Suppressor macrophage treated with lipopolysaccharide for 4 hours (primary cell): ENCODE measurements around the gene CCDC196.
A peak's percentile ranks its signal among the peaks of the same experiment; 100 is the strongest.
"Not testable (repeated sequence)": the region's sequence is repeated elsewhere in the genome, so short reads cannot be mapped to it uniquely, and the experiment has no call there.

Experiments
- DNase-seq: peaks from one replicate; pipeline ENCODE4 v3.0.0-alpha.2; 2020

The CCDC196 gene

DNA sequence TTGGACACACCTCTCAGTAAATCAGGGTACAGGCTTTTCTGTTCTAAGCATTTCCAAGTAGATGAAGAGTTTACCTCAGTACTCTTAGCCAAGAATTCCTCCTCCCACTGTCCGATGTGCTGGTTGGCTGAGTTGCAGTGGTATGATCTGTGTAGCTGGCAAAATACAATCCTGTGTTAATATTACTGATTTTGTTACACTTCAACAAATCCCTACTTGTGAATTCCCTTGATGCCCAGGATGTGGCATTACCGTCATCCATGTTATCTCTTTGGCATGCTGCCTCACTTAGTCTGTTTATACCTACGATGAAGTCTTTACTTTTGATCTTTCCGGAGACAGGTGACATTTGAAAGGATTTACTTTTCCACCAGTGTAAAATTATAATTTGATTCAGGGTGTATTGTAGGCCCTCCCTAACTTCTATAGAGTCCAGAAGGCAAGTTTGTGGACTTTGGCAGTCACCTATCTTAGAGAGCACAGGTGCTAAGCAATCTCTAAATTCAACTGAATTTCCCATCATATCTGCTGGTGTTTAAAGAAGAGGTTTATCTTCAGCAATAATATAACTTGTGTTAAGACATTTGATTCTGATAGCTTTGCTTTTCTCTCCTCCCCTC, 10.1 kb downstream of the CCDC196 start:
- no peak for DNase-seq

GRCh38 chr14:66496911-66497310, 10.7 kb downstream of the CCDC196 start:
- no peak for DNase-seq

DNA sequence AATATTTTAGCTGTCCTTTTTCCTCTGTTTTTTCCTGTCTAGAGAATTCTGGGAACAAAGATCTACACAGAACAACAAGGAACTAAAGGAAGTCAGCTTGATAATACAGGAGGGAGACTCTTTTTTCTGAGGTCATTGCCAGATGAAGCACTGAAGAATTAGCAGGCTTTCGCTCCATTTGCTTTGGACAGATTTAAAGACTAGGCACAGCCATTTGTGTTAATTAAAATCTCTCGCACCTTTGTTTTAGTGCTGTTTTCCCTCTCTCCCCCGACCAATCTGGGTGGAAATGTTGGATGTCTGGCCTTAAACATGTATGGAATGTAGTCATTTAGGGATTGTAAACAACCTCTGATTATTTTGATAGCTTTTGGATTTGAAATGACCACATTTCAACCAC, 12.1 kb downstream of the CCDC196 start:
- no peak for DNase-seq

- DNase-seq: no peak
Observed at GRCh38 chr14:66501592-66501991, 15.4 kb downstream of the CCDC196 start.

- peak; percentile 36 for DNase-seq
Observed at GRCh38 chr14:66502836-66503235, 16.7 kb downstream of the CCDC196 start.

DNA sequence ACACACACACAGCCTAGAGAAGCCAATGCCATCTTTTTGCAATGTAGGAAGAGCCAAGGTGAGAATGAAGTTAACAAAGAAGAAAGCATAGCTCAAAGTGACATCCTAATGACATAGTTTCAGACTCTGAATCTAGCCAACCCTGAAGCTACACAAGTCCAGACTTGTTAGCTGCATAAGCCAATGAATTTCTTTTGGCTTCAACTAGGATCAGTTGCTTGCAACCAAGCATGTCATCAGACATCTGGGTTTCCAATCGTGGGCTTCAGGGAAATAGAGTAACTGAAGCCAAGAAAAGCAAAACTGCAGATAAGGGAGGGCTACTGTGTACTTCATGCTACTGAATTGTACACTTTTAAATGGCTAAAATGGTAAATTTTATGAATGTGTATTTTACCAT, 17.4 kb downstream of the CCDC196 start:
- no peak for DNase-seq

DNA sequence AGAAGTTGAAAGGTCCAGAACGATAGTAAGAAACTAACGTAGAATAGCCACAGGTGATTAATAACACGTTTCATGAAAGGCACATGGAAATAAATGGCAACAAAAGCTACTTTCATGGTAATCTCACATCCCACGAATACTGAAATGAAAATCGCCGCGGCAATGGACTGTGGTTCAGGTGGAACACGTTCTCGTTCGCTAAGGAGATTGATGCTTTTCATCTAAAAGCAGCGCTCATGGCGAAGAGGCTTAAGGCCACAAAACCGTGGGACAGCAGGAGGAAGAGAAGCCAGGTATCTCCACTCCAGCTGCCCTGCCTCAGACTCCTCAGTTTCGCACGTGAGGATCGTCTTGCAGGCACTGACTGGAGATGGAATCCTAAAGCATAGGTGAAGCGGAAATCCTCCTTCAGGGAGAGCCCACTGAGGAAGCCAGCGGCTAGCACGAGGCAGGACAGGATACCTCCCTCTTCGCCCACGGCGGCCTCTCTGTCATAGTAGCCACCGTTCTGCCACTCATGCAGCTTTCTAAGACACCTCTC, 21.1 kb downstream of the CCDC196 start:
- DNase-seq: no peak

GRCh38 chr14:66507722-66508546, 21.8 kb downstream of the CCDC196 start, which contains the start of gene GPHN:
TSS of gene GPHN (plus strand) at chr14:66508147.
- DNase-seq: peak; percentile 95

- no peak for DNase-seq
Observed at GRCh38 chr14:66508547-66508845, 22.3 kb downstream of the CCDC196 start.

- peak; percentile 20 for DNase-seq
Observed at GRCh38 chr14:66508846-66509621, 22.9 kb downstream of the CCDC196 start.

- no peak for DNase-seq
Observed at GRCh38 chr14:66509874-66510273, 23.7 kb downstream of the CCDC196 start.

DNA sequence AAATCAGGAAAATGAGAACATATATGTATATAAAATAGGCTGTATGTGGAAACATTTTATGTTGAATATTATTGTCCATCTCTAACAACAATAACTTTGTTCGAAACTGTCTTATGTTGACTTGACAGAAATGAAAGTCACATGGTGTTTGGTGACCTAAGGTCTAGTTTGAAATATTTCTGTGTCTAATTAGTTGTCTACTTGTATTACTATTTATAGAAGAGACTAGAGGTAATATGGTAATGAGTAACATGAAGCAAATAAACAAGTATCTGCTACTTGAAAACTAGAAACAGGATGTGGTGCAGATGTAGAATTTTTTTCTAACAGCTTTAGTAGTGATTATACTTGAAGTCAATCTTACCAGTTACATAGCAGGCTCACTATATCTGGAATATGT, 25.7 kb downstream of the CCDC196 start:
- no peak for DNase-seq

DNA sequence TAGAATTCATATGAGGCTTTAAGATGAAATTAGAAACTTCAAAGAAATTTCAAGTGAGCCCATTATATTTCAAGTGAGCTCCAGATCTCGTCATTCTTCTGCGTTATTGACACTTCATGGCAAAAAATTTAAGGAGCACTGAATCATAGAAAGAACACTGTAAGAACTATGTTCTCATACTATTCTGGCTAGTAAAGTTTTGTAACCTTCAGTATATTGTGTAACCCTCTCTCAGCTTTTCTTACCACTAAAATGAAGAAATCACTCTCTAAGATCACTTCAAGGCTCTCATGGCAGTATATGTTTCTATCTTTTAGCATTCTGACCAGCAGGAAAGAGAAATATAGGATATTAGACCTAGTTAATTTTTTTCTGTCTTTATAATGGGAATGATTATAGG, 28.0 kb downstream of the CCDC196 start:
- DNase-seq: peak; percentile 72

DNA sequence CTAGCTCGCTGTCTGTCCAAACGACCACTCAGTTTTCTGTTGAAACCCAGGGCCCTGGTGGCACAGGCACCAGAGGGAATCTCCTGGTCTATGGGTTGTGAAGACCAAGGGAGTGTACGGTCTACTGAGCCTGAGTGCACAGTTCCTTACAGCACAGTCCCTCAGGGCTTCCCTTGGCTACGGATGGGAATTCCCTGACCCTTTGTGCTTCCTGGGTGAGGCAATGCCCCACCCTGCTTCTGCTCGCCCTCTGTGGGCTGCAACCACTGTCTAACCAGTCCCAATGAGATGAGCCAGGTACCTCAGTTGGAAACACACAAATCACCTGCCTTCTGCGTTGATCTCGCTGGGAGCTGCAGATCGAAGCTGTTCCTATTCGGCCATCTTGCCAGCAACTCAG, 44.4 kb downstream of the CCDC196 start:
- DNase-seq: no peak

- no peak for DNase-seq
Observed at GRCh38 chr14:66539034-66539433, 52.9 kb downstream of the CCDC196 start.

- DNase-seq: no peak
Observed at GRCh38 chr14:66540038-66540437, 53.9 kb downstream of the CCDC196 start.

- no peak for DNase-seq
Observed at GRCh38 chr14:66541627-66542026, 55.5 kb downstream of the CCDC196 start.

- no peak for DNase-seq
Observed at GRCh38 chr14:66543996-66544395, 57.8 kb downstream of the CCDC196 start.

DNA sequence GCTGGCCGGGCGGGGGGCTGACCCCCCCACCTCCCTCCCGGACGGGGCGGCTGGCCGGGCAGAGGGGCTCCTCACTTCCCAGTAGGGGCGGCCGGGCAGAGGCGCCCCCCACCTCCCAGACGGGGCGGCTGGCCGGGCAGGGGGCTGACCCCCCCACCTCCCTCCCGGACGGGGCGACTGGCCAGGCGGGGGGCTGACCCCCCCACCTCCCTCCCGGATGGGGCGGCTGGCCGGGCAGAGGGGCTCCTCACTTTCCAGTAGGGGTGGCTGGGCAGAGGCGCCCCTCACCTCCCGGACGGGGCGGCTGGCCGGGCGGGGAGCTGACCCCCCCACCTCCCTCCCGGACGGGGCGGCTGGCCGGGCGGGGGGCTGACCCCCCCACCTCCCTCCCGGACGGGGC, 59.0 kb downstream of the CCDC196 start:
- not testable (repeated sequence) for DNase-seq

- not testable (repeated sequence) for DNase-seq
Observed at GRCh38 chr14:66545751-66546150, 59.6 kb downstream of the CCDC196 start.
